Neuron (in vitro differentiated cells): ENCODE measurements around the gene PPP1R13B.
"Not testable (repeated sequence)": the region's sequence is repeated elsewhere in the genome, so short reads cannot be mapped to it uniquely, and the experiment has no call there.

Experiments used
- H2AFZ ChIP-seq: one replicate; pipeline ENCODE4 v1.6.1; 2013; ENCODE audit warnings: low read depth, mild to moderate bottlenecking, inconsistent platforms, low read length, moderate library complexity
- H3K27me3 ChIP-seq: one replicate; pipeline ENCODE4 v1.6.1; 2013; ENCODE audit warnings: low read length; ENCODE audit not compliant: insufficient read depth
- H3K36me3 ChIP-seq: one replicate; pipeline ENCODE4 v1.6.1; 2013; ENCODE audit warnings: low read length; ENCODE audit not compliant: insufficient read depth
- H3K4me1 ChIP-seq: one replicate; pipeline ENCODE4 v1.6.1; 2013; ENCODE audit warnings: low read length; ENCODE audit not compliant: insufficient read depth
- H3K4me3 ChIP-seq: 2 replicates; pipeline ENCODE4 v1.5.1; 2013; ENCODE audit warnings: mild to moderate bottlenecking, low read length, moderate library complexity
- H3K9me3 ChIP-seq: one replicate; pipeline ENCODE4 v1.6.1; 2013; ENCODE audit warnings: low read length

Gene PPP1R13B

GRCh38 chr14:103805708-103806107 lies 41.7 kb downstream of the PPP1R13B start:
- Histone ChIP-seq H2AFZ (no peak overlapping the region), H3K36me3 (no peaks in the 10 kb centered on the region), H3K4me3 (no peak overlapping the region), H3K27me3 (no peaks in the 10 kb centered on the region), H3K9me3 (no peaks in the 10 kb centered on the region), H3K4me1 (no peaks in the 10 kb centered on the region)

- Histone ChIP-seq H3K27me3 (no peaks in the 10 kb centered on the region), H3K9me3 (no peaks in the 10 kb centered on the region), H3K36me3 (no peaks in the 10 kb centered on the region), H3K4me3 (no peak overlapping the region), H3K4me1 (no peaks in the 10 kb centered on the region), H2AFZ (no peak overlapping the region)
Observed at GRCh38 chr14:103803661-103804060, 43.7 kb downstream of the PPP1R13B start.

GRCh38 chr14:103802356-103802755 lies 45.0 kb downstream of the PPP1R13B start:
- Histone ChIP-seq H3K36me3 (no peaks in the 10 kb centered on the region), H3K27me3 (no peaks in the 10 kb centered on the region), H3K9me3 (no peaks in the 10 kb centered on the region), H2AFZ (no peak overlapping the region), H3K4me1 (no peaks in the 10 kb centered on the region), H3K4me3 (no peak overlapping the region)

- H2AFZ ChIP-seq = no peak overlapping the region
- H3K4me1 ChIP-seq = no peaks in the 10 kb centered on the region
- H3K4me3 ChIP-seq = no peak overlapping the region
- no peaks in the 10 kb centered on the region for H3K9me3 ChIP-seq
- H3K27me3 ChIP-seq = no peaks in the 10 kb centered on the region
- H3K36me3 ChIP-seq = no peaks in the 10 kb centered on the region
Observed at GRCh38 chr14:103801459-103801858, 45.9 kb downstream of the PPP1R13B start.

GRCh38 chr14:103793192-103793591 lies 54.2 kb downstream of the PPP1R13B start:
- H3K36me3 ChIP-seq, H3K27me3 ChIP-seq, H2AFZ ChIP-seq, H3K9me3 ChIP-seq, H3K4me1 ChIP-seq, H3K4me3 ChIP-seq: not testable (repeated sequence)

GRCh38 chr14:103788086-103788485 lies 59.3 kb downstream of the PPP1R13B start:
- Histone ChIP-seq H3K4me1 (no peaks in the 10 kb centered on the region), H3K36me3 (no peaks in the 10 kb centered on the region), H2AFZ (no peak overlapping the region), H3K4me3 (no peak overlapping the region), H3K9me3 (no peaks in the 10 kb centered on the region), H3K27me3 (no peaks in the 10 kb centered on the region)

- Histone ChIP-seq H3K9me3 (no peaks in the 10 kb centered on the region), H3K27me3 (no peaks in the 10 kb centered on the region), H3K4me3 (no peak overlapping the region), H3K4me1 (no peaks in the 10 kb centered on the region), H3K36me3 (no peaks in the 10 kb centered on the region), H2AFZ (no peak overlapping the region)
Observed at GRCh38 chr14:103782376-103782775, 65.0 kb downstream of the PPP1R13B start.

GRCh38 chr14:103776319-103776718 lies 71.1 kb downstream of the PPP1R13B start:
- not testable (repeated sequence) for H2AFZ ChIP-seq, H3K4me3 ChIP-seq, H3K9me3 ChIP-seq, H3K36me3 ChIP-seq, H3K27me3 ChIP-seq, H3K4me1 ChIP-seq

GRCh38 chr14:103775506-103775905 lies 71.9 kb downstream of the PPP1R13B start:
- H3K27me3 ChIP-seq = no peaks in the 10 kb centered on the region
- no peak overlapping the region for H3K4me3 ChIP-seq
- H3K36me3 ChIP-seq = no peaks in the 10 kb centered on the region
- no peak overlapping the region for H2AFZ ChIP-seq
- no peaks in the 10 kb centered on the region for H3K9me3 ChIP-seq
- H3K4me1 ChIP-seq = no peaks in the 10 kb centered on the region

- Histone ChIP-seq H2AFZ (no peak overlapping the region), H3K9me3 (no peaks in the 10 kb centered on the region), H3K27me3 (no peaks in the 10 kb centered on the region), H3K4me1 (no peaks in the 10 kb centered on the region), H3K4me3 (no peak overlapping the region), H3K36me3 (no peaks in the 10 kb centered on the region)
Observed at GRCh38 chr14:103773521-103773920, 73.9 kb downstream of the PPP1R13B start.

- no peaks in the 10 kb centered on the region for H3K36me3 ChIP-seq
- no peak overlapping the region for H3K4me3 ChIP-seq
- H3K27me3 ChIP-seq = no peaks in the 10 kb centered on the region
- no peaks in the 10 kb centered on the region for H3K9me3 ChIP-seq
- H3K4me1 ChIP-seq = no peaks in the 10 kb centered on the region
- H2AFZ ChIP-seq = no peak overlapping the region
Observed at GRCh38 chr14:103772078-103772712, 75.2 kb downstream of the PPP1R13B start.

GRCh38 chr14:103770902-103771301 lies 76.5 kb downstream of the PPP1R13B start:
- no peak overlapping the region for H2AFZ ChIP-seq
- H3K27me3 ChIP-seq = no peaks in the 10 kb centered on the region
- H3K4me3 ChIP-seq = no peak overlapping the region
- no peaks in the 10 kb centered on the region for H3K36me3 ChIP-seq
- H3K4me1 ChIP-seq = no peaks in the 10 kb centered on the region
- no peaks in the 10 kb centered on the region for H3K9me3 ChIP-seq

- H3K4me1 ChIP-seq = no peaks in the 10 kb centered on the region
- peaks cover under 1% of the 10 kb centered on the region for H3K9me3 ChIP-seq
- no peaks in the 10 kb centered on the region for H3K27me3 ChIP-seq
- H3K36me3 ChIP-seq = no peaks in the 10 kb centered on the region
- no peak overlapping the region for H3K4me3 ChIP-seq
- no peak overlapping the region for H2AFZ ChIP-seq
Observed at GRCh38 chr14:103770500-103770899, 76.9 kb downstream of the PPP1R13B start.

- Histone ChIP-seq H2AFZ (no peak overlapping the region), H3K4me1 (peaks cover 10% of the 10 kb centered on the region), H3K4me3 (no peak overlapping the region), H3K9me3 (peaks cover 2% of the 10 kb centered on the region), H3K27me3 (no peaks in the 10 kb centered on the region), H3K36me3 (no peaks in the 10 kb centered on the region)
Observed at GRCh38 chr14:103767336-103767894, 80.0 kb downstream of the PPP1R13B start.
